C1 segment of cervical spinal cord (tissue), 14 donors: ENCODE data around the gene FBXL5.

Source experiments
- DNase-seq, 14 donors: peaks; one replicate each; lab custom pipeline; 2025; lab: John Stamatoyannopoulos, UW

FBXL5 gene

DNA sequence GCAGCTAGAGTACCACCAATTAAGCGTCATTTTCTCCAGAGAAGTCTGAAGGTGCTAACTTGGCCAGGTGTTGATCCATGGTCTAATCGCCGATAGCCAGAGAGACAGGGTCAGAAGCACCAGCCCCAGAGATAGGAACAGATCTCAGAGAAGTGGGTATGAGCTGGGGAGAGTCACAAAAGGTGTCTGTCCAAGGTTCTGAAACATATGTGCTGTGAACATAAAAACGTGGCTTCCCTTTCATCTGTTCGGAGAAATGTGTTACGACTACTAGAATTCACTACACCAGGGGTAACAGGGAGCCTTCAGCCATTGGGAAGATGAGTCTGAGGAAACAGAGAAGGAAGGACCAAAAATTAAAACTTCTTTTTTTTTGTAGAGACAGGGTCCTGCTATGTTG is 91.3 kb downstream of the FBXL5 start:
- no peak for DNase-seq

DNA sequence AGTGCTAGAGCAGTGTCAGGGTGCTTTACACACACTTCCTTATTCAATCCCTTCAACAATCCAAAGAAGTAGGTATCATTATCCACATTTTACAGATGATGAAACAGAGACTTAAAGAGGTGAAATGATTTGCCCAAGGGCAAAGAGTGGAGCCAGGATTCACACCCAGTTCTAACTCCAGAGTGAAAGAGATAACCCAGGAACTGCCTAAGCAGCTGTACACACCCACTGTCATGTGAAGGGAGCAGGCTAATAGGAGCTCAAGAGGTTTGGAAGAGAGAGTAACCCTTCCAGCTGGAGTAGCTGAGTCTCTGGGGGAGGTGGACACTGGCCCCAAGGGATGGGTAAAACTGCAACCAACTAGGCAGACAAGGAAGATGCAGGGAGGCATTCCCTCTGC is 92.5 kb downstream of the FBXL5 start:
- no peak for DNase-seq

DNA sequence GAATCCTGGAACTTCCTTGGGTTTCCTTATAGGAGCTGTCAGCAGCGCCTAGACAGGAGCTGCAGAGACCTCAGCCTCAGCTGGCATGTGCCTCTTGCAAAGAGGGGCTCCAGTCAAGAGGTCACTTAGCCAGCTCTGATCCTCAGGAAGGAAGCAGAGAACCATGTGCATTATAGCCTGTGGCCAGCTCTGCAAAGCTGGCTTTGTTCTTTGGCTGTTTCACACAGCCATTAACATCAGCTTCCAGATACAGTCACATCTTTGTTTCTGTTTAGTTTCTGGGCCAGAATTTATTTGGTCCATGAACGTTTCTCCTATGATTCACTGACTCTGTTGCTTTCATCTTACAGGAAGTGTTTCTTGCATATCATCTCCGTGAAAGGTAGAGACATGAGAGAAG is 93.0 kb downstream of the FBXL5 start:
- DNase-seq: peak in 7 of 14 donors; percentile 2 to 32 (median 13)

DNA sequence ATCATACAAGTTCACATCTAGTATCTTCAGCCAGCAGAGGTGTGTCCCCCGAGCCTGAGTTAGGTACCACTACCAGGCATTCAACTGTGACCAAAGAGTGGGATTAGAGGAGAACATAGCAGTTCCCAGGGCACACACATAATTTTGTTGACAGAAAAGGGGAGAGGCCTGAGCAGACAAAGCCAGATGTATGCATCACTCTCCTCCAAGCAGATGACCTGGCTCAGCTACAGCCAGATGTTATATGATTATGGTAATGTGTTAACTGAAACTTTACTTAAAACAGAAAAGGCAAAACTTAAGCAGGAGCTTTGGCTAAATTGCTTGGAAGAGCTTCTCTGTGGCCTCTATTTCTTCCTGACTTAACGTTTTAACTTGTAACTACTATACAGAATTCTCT is 96.6 kb downstream of the FBXL5 start:
- no peak for DNase-seq

DNA sequence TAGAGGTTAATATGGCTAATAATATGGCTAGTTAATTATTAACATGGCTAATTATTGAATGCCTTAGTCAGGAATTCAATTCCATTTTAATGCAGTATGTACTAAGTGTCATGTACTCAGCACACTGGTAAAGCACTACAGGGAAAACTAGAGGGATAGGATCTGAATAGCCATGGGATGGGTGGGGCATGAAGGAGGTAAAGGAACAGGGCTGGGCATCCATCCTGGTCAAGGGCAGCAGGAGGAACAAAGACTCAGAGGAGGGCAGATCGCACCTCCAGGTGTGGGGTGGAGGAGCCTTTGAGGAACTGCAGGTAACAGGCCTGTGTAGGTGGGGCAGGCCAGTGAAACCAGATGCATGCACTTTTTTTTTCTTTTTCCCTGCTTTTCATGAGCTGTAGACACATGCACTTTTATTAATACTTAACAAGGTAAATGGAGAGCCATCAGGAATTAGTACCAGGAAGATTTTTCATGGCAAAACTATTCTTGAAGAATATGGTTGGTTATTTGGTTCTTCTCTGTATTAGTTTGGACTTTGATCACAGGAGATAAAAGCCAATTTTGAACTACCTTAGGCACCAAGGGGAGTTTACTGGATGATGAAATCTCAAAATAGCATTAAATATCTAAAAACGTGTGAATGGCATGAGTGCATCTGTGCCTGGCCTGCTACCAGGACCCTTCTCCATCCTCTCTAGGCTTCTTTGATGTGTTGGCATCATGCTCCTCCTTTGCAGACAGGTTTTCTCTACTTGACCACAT is 97.2 kb downstream of the FBXL5 start:
- no peak for DNase-seq

DNA sequence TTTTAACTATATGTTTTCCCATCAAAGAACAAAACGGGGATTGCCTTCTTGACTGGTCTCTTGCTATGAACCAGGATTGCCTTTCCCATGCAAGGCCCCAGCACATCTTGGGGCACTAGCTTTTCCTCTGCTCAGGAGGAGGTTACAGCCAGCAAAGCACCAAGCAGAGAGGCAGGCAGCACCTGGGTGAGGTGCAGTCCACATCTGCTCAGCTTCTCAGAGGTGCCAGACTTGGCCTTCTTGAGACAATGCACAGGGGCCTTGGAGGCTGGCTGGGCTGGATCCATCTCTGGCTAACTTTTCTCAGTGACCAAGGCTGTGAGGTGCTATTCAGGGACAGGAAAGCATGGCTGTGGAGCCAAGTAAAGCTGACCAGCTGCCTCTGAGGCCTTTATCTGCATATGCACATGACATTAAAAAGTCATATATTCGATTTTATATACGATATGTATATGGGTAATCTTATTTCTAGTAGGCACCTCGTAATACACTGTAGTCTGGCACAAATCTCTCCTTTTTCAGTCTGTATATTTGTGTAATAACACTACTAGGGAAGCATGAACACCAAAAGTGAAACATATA is 98.6 kb downstream of the FBXL5 start:
- no peak for DNase-seq
